Vagina (tissue), 2 donors: Measurements from ENCODE around the gene ATP6V1E1.
"Not testable (repeated sequence)": the region's sequence is repeated elsewhere in the genome, so short reads cannot be mapped to it uniquely, and the experiment has no call there.

ENCODE experiments used
- CTCF ChIP-seq, 3 experiments: fragments of 450-650 bp in 2 of 3; fragments of 200-600 bp in 1 of 3; sonication (generic) in 1 of 3; IDR thresholded peaks; one replicate each; pipeline ENCODE4 v1.5.1; 2017 to 2019; ENCODE audit warnings: antibody characterized with exemption in 3 of 3, mild to moderate bottlenecking in 2 of 3, moderate library complexity in 2 of 3
- POLR2A ChIP-seq, 2 donors: fragments of 450-650 bp; IDR thresholded peaks; one replicate each; pipeline ENCODE4 v1.6.1; 2017; ENCODE audit warnings: antibody characterized with exemption in 2 of 2, mild to moderate bottlenecking in 2 of 2, moderate library complexity in 2 of 2

GRCh38 chr22:17671521-17672092 is 43.1 kb upstream of the ATP6V1E1 start:
- not testable (repeated sequence) for TF ChIP-seq CTCF, POLR2A (IDR thresholded peaks at IDR 0.05)
